WTC11 (cell line): ENCODE measurements around the gene ADARB2. TPM values are rescaled to one million over a fixed set of nuclear protein-coding genes. Genes with fewer than 3 reads are reported as not detected.

Experiments used
- ATAC-seq: fragments of 200-7000 bp; cut with Tn5 transposase; 2 replicates; pipeline ENCODE4 v1.10.0; 2021; ENCODE audit warnings: mild to moderate bottlenecking, moderate library complexity
- CTCF ChIA-PET: fragments of 300-600 bp; sonication (Branson Sonifier 250); formaldehyde crosslinking; loops from one replicate; lab custom pipeline; 2021; ENCODE audit warnings: antibody characterized with exemption; lab: Charles Lee
- POLR2A ChIA-PET: fragments of 350-600 bp; sonication (Branson Sonifier 250); formaldehyde crosslinking; loops from one replicate; lab custom pipeline; 2021; ENCODE audit warnings: antibody characterized with exemption; lab: Charles Lee
- DNase-seq: peaks from one replicate; pipeline ENCODE4 v3.0.0; 2021; ENCODE audit warnings: low spot score
- H3K27ac Mint-ChIP-seq: 2 replicates; pipeline ENCODE4 v1.8.0; 2021; ENCODE audit warnings: mixed read lengths
- H3K27me3 Mint-ChIP-seq: 2 replicates; pipeline ENCODE4 v1.8.0; 2021; ENCODE audit warnings: low read depth, mild to moderate bottlenecking, moderate library complexity, mixed read lengths
- H3K36me3 Mint-ChIP-seq: 2 replicates; pipeline ENCODE4 v1.8.0; 2021; ENCODE audit warnings: mixed read lengths
- H3K4me1 Mint-ChIP-seq: 2 replicates; pipeline ENCODE4 v1.8.0; 2022; ENCODE audit warnings: mixed read lengths
- H3K4me3 Mint-ChIP-seq: 2 replicates; pipeline ENCODE4 v1.8.0; 2021; ENCODE audit warnings: mild to moderate bottlenecking, moderate library complexity, mixed read lengths
- H3K9me3 Mint-ChIP-seq: 2 replicates; pipeline ENCODE4 v1.8.0; 2021; ENCODE audit warnings: mixed read lengths
- ATF1 ChIP-seq: sonication (generic); formaldehyde crosslinking; IDR thresholded peaks from 2 replicates; pipeline ENCODE4 v1.8.1; 2023; ENCODE audit warnings: mild to moderate bottlenecking, moderate library complexity, missing genetic modification reagents
- CREB1 ChIP-seq: sonication (generic); formaldehyde crosslinking; IDR thresholded peaks from 2 replicates; pipeline ENCODE4 v1.8.0; 2023; ENCODE audit warnings: mild to moderate bottlenecking, missing genetic modification reagents
- ETV6 ChIP-seq: sonication (generic); formaldehyde crosslinking; IDR thresholded peaks from 2 replicates; pipeline ENCODE4 v1.8.1; 2022; ENCODE audit warnings: mild to moderate bottlenecking, missing genetic modification reagents
- FOXK1 ChIP-seq: sonication (generic); formaldehyde crosslinking; IDR thresholded peaks from 2 replicates; pipeline ENCODE4 v1.8.0; 2022; ENCODE audit warnings: mild to moderate bottlenecking, moderate library complexity, missing genetic modification reagents
- FOXP1 ChIP-seq: sonication (generic); formaldehyde crosslinking; IDR thresholded peaks from 2 replicates; pipeline ENCODE4 v1.8.0; 2022; ENCODE audit warnings: missing genetic modification reagents, mild to moderate bottlenecking, moderate library complexity, borderline replicate concordance
- GTF2I ChIP-seq: fragments of 250-450 bp; sonication (Bioruptor Pico); conservative IDR thresholded peaks from 2 replicates; pipeline ENCODE4 v1.4.0; 2021; ENCODE audit warnings: mild to moderate bottlenecking
- MYBL2 ChIP-seq: sonication (generic); formaldehyde crosslinking; IDR thresholded peaks from 2 replicates; pipeline ENCODE4 v1.8.1; 2023; ENCODE audit warnings: mild to moderate bottlenecking, moderate library complexity, missing genetic modification reagents
- NFE2L1 ChIP-seq: sonication (generic); formaldehyde crosslinking; IDR thresholded peaks from 2 replicates; pipeline ENCODE4 v1.8.1; 2023; ENCODE audit warnings: missing genetic modification reagents
- NR3C1 ChIP-seq: sonication (generic); formaldehyde crosslinking; conservative IDR thresholded peaks from 2 replicates; pipeline ENCODE4 v1.8.1; 2023; ENCODE audit warnings: low read depth, mild to moderate bottlenecking, missing genetic modification reagents
- RORB ChIP-seq: fragments of 250-450 bp; sonication (Bioruptor Pico); IDR thresholded peaks from 2 replicates; pipeline ENCODE4 v1.9.0; 2021; ENCODE audit warnings: mild to moderate bottlenecking
- SMAD3 ChIP-seq: sonication (generic); formaldehyde crosslinking; IDR thresholded peaks from 2 replicates; pipeline ENCODE4 v1.8.0; 2022; ENCODE audit warnings: missing genetic modification reagents, mild to moderate bottlenecking, borderline replicate concordance
- SP1 ChIP-seq: sonication (generic); formaldehyde crosslinking; conservative IDR thresholded peaks from 2 replicates; pipeline ENCODE4 v1.8.1; 2022; ENCODE audit warnings: missing genetic modification reagents
- ZNF121 ChIP-seq: sonication (generic); formaldehyde crosslinking; IDR thresholded peaks from 2 replicates; pipeline ENCODE4 v1.8.0; 2023; ENCODE audit warnings: missing genetic modification reagents
- ZNF138 ChIP-seq: sonication (generic); formaldehyde crosslinking; conservative IDR thresholded peaks from 2 replicates; pipeline ENCODE4 v1.8.1; 2022; ENCODE audit warnings: mild to moderate bottlenecking, moderate library complexity, missing genetic modification reagents
- ZNF219 ChIP-seq: sonication (generic); formaldehyde crosslinking; IDR thresholded peaks from 2 replicates; pipeline ENCODE4 v1.8.0; 2023; ENCODE audit warnings: missing genetic modification reagents, mild to moderate bottlenecking, borderline replicate concordance
- total RNA-seq: library from RNA; stranded (reverse); gene quantifications from 3 replicates; pipeline ENCODE4 v1.2.3, GENCODE V29; 2021
- TF ChIP-seq, protein P1 (sequence below): sonication (generic); formaldehyde crosslinking; IDR thresholded peaks from 2 replicates; pipeline ENCODE4 v1.8.1; 2023; ENCODE audit warnings: mild to moderate bottlenecking, missing genetic modification reagents
- TF ChIP-seq, protein P2 (sequence below): sonication (generic); formaldehyde crosslinking; IDR thresholded peaks from 2 replicates; pipeline ENCODE4 v1.8.0; 2022; ENCODE audit warnings: mild to moderate bottlenecking, missing genetic modification reagents
- TF ChIP-seq, protein P3 (sequence below): fragments of 250-450 bp; sonication (Bioruptor Pico); IDR thresholded peaks from 2 replicates; pipeline ENCODE4 v1.9.0; 2021; ENCODE audit warnings: moderate library complexity, mild to moderate bottlenecking, inconsistent platforms, borderline replicate concordance
- TF ChIP-seq, protein P4 (sequence below): fragments of 200-600 bp; IDR thresholded peaks from 2 replicates; pipeline ENCODE4 v1.8.0; 2022; ENCODE audit warnings: antibody characterized with exemption
- TF ChIP-seq, protein P5 (sequence below): sonication (generic); formaldehyde crosslinking; IDR thresholded peaks from 2 replicates; pipeline ENCODE4 v1.8.0; 2023; ENCODE audit warnings: missing genetic modification reagents, mild to moderate bottlenecking, borderline replicate concordance

ADARB2 gene
- total RNA-seq, 1 experiment from 2014 or later, result 3.7 TPM

DNA sequence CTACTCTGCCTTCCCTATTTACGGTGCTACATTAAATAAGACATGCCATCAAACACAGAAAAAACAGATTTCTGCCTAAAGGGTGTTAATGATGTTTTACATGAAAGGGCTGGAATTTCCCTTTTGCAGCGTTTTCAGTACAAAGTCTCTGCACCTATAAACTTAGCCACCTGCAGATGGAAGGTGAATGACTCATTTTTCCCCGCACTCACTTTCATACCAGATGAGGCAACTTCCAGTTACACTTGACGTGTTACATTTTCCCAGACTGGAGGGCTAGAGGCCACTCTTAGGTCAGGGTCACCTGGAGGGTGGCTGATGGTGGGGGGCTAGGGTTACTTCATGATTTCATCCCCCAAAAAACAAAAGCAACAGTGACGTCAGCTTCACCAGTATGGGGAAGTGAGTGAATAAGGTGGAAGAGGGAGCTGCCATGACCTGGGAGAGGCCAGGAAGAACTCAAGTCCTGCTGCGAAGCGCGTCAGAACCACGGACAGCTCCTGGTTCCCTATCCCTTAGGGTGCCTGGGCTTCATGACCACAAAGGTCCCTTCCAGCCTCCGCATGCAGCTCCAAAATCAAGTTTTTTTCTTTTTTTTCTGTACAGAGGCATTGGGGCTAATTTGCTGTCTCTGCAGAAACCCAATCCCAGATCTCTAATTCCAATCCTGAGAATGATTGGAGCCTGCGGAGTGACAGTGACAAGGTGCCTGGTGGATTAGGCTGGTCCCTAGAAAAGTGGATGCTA is 94.0 kb downstream of the ADARB2 start:
- Mint-ChIP-seq H3K36me3 (no peaks in the 10 kb centered on the region), H3K4me3 (no peak overlapping the region), H3K4me1 (no peaks in the 10 kb centered on the region), H3K9me3 (peaks cover 5% of the 10 kb centered on the region), H3K27ac (no peak overlapping the region), H3K27me3 (peaks cover 6% of the 10 kb centered on the region; the same call in 1 of the 2 replicates)
- ChIA-PET POLR2A (no interaction called here), CTCF (interaction anchor here (0.6 to 1.0 kb wide), 3 partner anchors 223 to 345 kb away, joined by 3 to 5 read pairs (median 3); no protein-coding TSS in a partner anchor)
- TF ChIP-seq MYBL2 (CRISPR knock-in tag) (0 out of 2 replicates have a peak, but pooled peaks have one; percentile 36), CREB1 (no peak), ZNF138 (CRISPR knock-in tag) (no peak), GTF2I (no peak), FOXK1 (CRISPR knock-in tag) (peak; percentile 71; the same call in 1 of the 2 replicates), ZNF121 (CRISPR knock-in tag) (no peak), NR3C1 (CRISPR knock-in tag) (no peak), ZNF219 (CRISPR knock-in tag) (no peak), SMAD3 (CRISPR knock-in tag) (peak; percentile 59; the same call in 1 of the 2 replicates), RORB (CRISPR knock-in tag) (no peak), NFE2L1 (CRISPR knock-in tag) (peak; percentile 40; the same call in 1 of the 2 replicates), ATF1 (CRISPR knock-in tag) (peak; percentile 43; the same call in 1 of the 2 replicates), ETV6 (CRISPR knock-in tag) (peak; percentile 54; the same call in 1 of the 2 replicates), FOXP1 (peak; percentile 42; the same call in 1 of the 2 replicates), SP1 (CRISPR knock-in tag) (0 out of 2 replicates have a peak, but pooled peaks have one; percentile 23)
- TF ChIP-seq, protein P1, sequence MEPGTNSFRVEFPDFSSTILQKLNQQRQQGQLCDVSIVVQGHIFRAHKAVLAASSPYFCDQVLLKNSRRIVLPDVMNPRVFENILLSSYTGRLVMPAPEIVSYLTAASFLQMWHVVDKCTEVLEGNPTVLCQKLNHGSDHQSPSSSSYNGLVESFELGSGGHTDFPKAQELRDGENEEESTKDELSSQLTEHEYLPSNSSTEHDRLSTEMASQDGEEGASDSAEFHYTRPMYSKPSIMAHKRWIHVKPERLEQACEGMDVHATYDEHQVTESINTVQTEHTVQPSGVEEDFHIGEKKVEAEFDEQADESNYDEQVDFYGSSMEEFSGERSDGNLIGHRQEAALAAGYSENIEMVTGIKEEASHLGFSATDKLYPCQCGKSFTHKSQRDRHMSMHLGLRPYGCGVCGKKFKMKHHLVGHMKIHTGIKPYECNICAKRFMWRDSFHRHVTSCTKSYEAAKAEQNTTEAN (CRISPR knock-in tag), result 0 out of 2 replicates have a peak, but pooled peaks have one; percentile 34
- TF ChIP-seq, protein P2, sequence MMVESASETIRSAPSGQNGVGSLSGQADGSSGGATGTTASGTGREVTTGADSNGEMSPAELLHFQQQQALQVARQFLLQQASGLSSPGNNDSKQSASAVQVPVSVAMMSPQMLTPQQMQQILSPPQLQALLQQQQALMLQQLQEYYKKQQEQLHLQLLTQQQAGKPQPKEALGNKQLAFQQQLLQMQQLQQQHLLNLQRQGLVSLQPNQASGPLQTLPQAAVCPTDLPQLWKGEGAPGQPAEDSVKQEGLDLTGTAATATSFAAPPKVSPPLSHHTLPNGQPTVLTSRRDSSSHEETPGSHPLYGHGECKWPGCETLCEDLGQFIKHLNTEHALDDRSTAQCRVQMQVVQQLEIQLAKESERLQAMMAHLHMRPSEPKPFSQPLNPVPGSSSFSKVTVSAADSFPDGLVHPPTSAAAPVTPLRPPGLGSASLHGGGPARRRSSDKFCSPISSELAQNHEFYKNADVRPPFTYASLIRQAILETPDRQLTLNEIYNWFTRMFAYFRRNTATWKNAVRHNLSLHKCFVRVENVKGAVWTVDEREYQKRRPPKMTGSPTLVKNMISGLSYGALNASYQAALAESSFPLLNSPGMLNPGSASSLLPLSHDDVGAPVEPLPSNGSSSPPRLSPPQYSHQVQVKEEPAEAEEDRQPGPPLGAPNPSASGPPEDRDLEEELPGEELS (CRISPR knock-in tag), result peak; percentile 60; the same call in 1 of the 2 replicates
- TF ChIP-seq, protein P3, sequence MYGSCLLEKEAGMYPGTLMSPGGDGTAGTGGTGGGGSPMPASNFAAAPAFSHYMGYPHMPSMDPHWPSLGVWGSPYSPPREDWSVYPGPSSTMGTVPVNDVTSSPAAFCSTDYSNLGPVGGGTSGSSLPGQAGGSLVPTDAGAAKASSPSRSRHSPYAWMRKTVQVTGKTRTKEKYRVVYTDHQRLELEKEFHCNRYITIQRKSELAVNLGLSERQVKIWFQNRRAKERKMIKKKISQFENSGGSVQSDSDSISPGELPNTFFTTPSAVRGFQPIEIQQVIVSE (CRISPR knock-in tag), result no peak
- TF ChIP-seq, protein P4, sequence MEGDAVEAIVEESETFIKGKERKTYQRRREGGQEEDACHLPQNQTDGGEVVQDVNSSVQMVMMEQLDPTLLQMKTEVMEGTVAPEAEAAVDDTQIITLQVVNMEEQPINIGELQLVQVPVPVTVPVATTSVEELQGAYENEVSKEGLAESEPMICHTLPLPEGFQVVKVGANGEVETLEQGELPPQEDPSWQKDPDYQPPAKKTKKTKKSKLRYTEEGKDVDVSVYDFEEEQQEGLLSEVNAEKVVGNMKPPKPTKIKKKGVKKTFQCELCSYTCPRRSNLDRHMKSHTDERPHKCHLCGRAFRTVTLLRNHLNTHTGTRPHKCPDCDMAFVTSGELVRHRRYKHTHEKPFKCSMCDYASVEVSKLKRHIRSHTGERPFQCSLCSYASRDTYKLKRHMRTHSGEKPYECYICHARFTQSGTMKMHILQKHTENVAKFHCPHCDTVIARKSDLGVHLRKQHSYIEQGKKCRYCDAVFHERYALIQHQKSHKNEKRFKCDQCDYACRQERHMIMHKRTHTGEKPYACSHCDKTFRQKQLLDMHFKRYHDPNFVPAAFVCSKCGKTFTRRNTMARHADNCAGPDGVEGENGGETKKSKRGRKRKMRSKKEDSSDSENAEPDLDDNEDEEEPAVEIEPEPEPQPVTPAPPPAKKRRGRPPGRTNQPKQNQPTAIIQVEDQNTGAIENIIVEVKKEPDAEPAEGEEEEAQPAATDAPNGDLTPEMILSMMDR, result no peak
- TF ChIP-seq, protein P5, sequence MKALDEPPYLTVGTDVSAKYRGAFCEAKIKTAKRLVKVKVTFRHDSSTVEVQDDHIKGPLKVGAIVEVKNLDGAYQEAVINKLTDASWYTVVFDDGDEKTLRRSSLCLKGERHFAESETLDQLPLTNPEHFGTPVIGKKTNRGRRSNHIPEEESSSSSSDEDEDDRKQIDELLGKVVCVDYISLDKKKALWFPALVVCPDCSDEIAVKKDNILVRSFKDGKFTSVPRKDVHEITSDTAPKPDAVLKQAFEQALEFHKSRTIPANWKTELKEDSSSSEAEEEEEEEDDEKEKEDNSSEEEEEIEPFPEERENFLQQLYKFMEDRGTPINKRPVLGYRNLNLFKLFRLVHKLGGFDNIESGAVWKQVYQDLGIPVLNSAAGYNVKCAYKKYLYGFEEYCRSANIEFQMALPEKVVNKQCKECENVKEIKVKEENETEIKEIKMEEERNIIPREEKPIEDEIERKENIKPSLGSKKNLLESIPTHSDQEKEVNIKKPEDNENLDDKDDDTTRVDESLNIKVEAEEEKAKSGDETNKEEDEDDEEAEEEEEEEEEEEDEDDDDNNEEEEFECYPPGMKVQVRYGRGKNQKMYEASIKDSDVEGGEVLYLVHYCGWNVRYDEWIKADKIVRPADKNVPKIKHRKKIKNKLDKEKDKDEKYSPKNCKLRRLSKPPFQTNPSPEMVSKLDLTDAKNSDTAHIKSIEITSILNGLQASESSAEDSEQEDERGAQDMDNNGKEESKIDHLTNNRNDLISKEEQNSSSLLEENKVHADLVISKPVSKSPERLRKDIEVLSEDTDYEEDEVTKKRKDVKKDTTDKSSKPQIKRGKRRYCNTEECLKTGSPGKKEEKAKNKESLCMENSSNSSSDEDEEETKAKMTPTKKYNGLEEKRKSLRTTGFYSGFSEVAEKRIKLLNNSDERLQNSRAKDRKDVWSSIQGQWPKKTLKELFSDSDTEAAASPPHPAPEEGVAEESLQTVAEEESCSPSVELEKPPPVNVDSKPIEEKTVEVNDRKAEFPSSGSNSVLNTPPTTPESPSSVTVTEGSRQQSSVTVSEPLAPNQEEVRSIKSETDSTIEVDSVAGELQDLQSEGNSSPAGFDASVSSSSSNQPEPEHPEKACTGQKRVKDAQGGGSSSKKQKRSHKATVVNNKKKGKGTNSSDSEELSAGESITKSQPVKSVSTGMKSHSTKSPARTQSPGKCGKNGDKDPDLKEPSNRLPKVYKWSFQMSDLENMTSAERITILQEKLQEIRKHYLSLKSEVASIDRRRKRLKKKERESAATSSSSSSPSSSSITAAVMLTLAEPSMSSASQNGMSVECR (CRISPR knock-in tag), result no peak
- DNase-seq, result peak; percentile 76
- peak; percentile 92 for ATAC-seq
